A549 (cell line): Measurements from ENCODE around the gene UBE2G2. TPM values are rescaled to one million over a fixed set of nuclear protein-coding genes. Genes with fewer than 3 reads are reported as not detected.

Experiments
- ATAC-seq, 2 experiments: fragments of 200-7000 bp in 1 of 2; fragments of >200 bp in 1 of 2; cut with Nextera tagmentation in 1 of 2; cut with Tn5 transposase in 1 of 2; 3 replicates each; pipeline versions ENCODE4 v1.8.0 to v1.9.1; 2018 to 2020; ENCODE audit warnings: mild to moderate bottlenecking in 1 of 2, moderate library complexity in 1 of 2
- CTCF ChIA-PET: fragments of 300-600 bp; sonication (Branson Sonifier 250); formaldehyde crosslinking; extraction: SDS; loops from one replicate; lab custom pipeline; 2021; ENCODE audit warnings: antibody characterized with exemption, inconsistent platforms; lab: Yijun Ruan, JAX
- POLR2A ChIA-PET: fragments of 350-600 bp; formaldehyde crosslinking; extraction: SDS; loops from one replicate; lab custom pipeline; 2021; ENCODE audit warnings: antibody characterized with exemption, inconsistent platforms; lab: Yijun Ruan, JAX
- DNase-seq, 2 experiments: peaks; one replicate each; pipeline versions ENCODE4 v3.0.0 to v3.0.0-alpha.2; 2011 to 2016; ENCODE audit warnings: low read depth in 1 of 2, low spot score in 1 of 2
- FAIRE-seq: peaks from 2 replicates; lab custom pipeline; 2011; peaks lifted over from hg19 to GRCh38; lab: Jason Lieb, UNC
- H3K27ac ChIP-seq, 2 experiments: fragments of >200 bp; sonication (Bioruptor Twin); formaldehyde crosslinking; 3 replicates each; pipeline ENCODE4 v1.5.1; 2016 to 2017
- H3K4me1 ChIP-seq: fragments of >200 bp; sonication (Bioruptor Twin); formaldehyde crosslinking; 3 replicates; pipeline ENCODE4 v1.6.1; 2016
- H3K4me2 ChIP-seq: fragments of >200 bp; sonication (Bioruptor Twin); formaldehyde crosslinking; 3 replicates; pipeline ENCODE4 v1.6.1; 2016
- H3K4me3 ChIP-seq: fragments of >200 bp; sonication (Bioruptor Twin); formaldehyde crosslinking; 3 replicates; pipeline ENCODE4 v1.5.1; 2016
- H3K9me3 ChIP-seq: fragments of >200 bp; sonication (Bioruptor Twin); formaldehyde crosslinking; 3 replicates; pipeline ENCODE4 v1.6.1; 2016
- CBX2 ChIP-seq: fragments of 200-600 bp; sonication (generic); IDR thresholded peaks from 2 replicates; pipeline ENCODE4 v1.6.1; 2016; ENCODE audit warnings: low read depth, mild to moderate bottlenecking, borderline replicate concordance
- CHD2 ChIP-seq: fragments of 150-350 bp; IDR thresholded peaks from 2 replicates; pipeline ENCODE4 v1.6.1; 2014; ENCODE audit warnings: low read length; ENCODE audit not compliant: partially characterized antibody
- CHD4 ChIP-seq: fragments of 200-600 bp; sonication (generic); IDR thresholded peaks from 2 replicates; pipeline ENCODE4 v1.6.1; 2016; ENCODE audit warnings: antibody characterized with exemption, mild to moderate bottlenecking, borderline replicate concordance
- EHMT2 ChIP-seq: fragments of 200-600 bp; sonication (generic); IDR thresholded peaks from 2 replicates; pipeline ENCODE4 v1.6.1; 2016; ENCODE audit warnings: antibody characterized with exemption, low read depth, mild to moderate bottlenecking, moderate library complexity
- FOSB ChIP-seq: fragments of 250-450 bp; sonication (Bioruptor Pico); IDR thresholded peaks from 2 replicates; pipeline ENCODE4 v1.5.0; 2020; ENCODE audit warnings: mild to moderate bottlenecking, moderate library complexity
- GATA3 ChIP-seq: IDR thresholded peaks from 2 replicates; pipeline ENCODE4 v1.6.1; 2012; ENCODE audit warnings: borderline replicate concordance
- HDAC2 ChIP-seq: fragments of 200-600 bp; sonication (generic); IDR thresholded peaks from 2 replicates; pipeline ENCODE4 v1.6.1; 2016
- HEYL ChIP-seq: fragments of 250-450 bp; sonication (Bioruptor Pico); IDR thresholded peaks from 2 replicates; pipeline ENCODE4 v1.8.0; 2021; ENCODE audit warnings: mild to moderate bottlenecking, moderate library complexity
- HOXB5 ChIP-seq: fragments of 250-450 bp; sonication (Bioruptor Pico); IDR thresholded peaks from 2 replicates; pipeline ENCODE4 v1.5.0; 2020; ENCODE audit warnings: mild to moderate bottlenecking, moderate library complexity
- JUN ChIP-seq, 2 experiments: fragments of >200 bp; sonication (Bioruptor Twin); formaldehyde crosslinking; IDR thresholded peaks; 2 replicates in 1 of 2; 3 replicates in 1 of 2; pipeline ENCODE4 v1.6.1; 2016 to 2017
- KDM1A ChIP-seq: fragments of 200-600 bp; sonication (generic); IDR thresholded peaks from 2 replicates; pipeline ENCODE4 v1.6.1; 2016; ENCODE audit warnings: low read depth, mild to moderate bottlenecking
- KDM5A ChIP-seq: fragments of 200-600 bp; sonication (generic); IDR thresholded peaks from 2 replicates; pipeline ENCODE4 v1.6.1; 2016; ENCODE audit warnings: antibody characterized with exemption, mild to moderate bottlenecking
- MYC ChIP-seq: IDR thresholded peaks from 2 replicates; pipeline ENCODE4 v1.6.1; 2012; ENCODE audit warnings: mild to moderate bottlenecking, inconsistent platforms, low read length, improper control_type of control experiment, borderline replicate concordance
- POLR2AphosphoS2 ChIP-seq: conservative IDR thresholded peaks from 2 replicates; pipeline ENCODE4 v1.6.1; 2012; ENCODE audit warnings: low read length, improper control_type of control experiment, inconsistent platforms
- RAD21 ChIP-seq, 2 experiments: fragments of >200 bp in 1 of 2; sonication (Bioruptor Twin) in 1 of 2; formaldehyde crosslinking in 1 of 2; IDR thresholded peaks in 1 of 2; conservative IDR thresholded peaks in 1 of 2; 2 replicates in 1 of 2; 3 replicates in 1 of 2; pipeline ENCODE4 v1.6.1; 2012 to 2018; ENCODE audit warnings: inconsistent platforms in 1 of 2
- RARB ChIP-seq: fragments of 250-450 bp; sonication (Bioruptor Pico); IDR thresholded peaks from 2 replicates; pipeline ENCODE4 v1.8.0; 2021; ENCODE audit warnings: mild to moderate bottlenecking, moderate library complexity
- SMC3 ChIP-seq: fragments of >200 bp; sonication (Bioruptor Twin); formaldehyde crosslinking; IDR thresholded peaks from 3 replicates; pipeline ENCODE4 v1.6.1; 2018; ENCODE audit warnings: inconsistent platforms
- TFCP2L1 ChIP-seq: fragments of 250-450 bp; sonication (Bioruptor Pico); IDR thresholded peaks from 2 replicates; pipeline ENCODE4 v1.5.0; 2021; ENCODE audit warnings: mild to moderate bottlenecking
- ZC3H11A ChIP-seq: fragments of 450-650 bp; IDR thresholded peaks from 2 replicates; pipeline ENCODE4 v1.6.1; 2014; ENCODE audit warnings: antibody characterized with exemption, mild to moderate bottlenecking
- WGBS: methylation state at CpG from one replicate; pipeline ENCODE4 v1.1.6; 2017; ENCODE audit errors: missing lambda C conversion rate; 5-methylcytosine and 5-hydroxymethylcytosine counted together
- polyA plus RNA-seq, 4 experiments: library from polyadenylated mRNA; depleted of rRNA in 3 of 4; stranded (reverse); fragments of >200 nt; fragmentation: RNase III in 1 of 4; extraction: RNeasy Plus Mini Kit Qiagen cat#74134 plus additional on column Dnase treatment in 1 of 4; gene quantifications; 2 replicates in 3 of 4; 3 replicates in 1 of 4; pipeline ENCODE4 v1.2.3, GENCODE V29; 2011 to 2017
- TF ChIP-seq, protein P1 (sequence below): fragments of >200 bp; sonication (Bioruptor Twin); formaldehyde crosslinking; IDR thresholded peaks from 2 replicates; pipeline ENCODE4 v1.6.1; 2016
- TF ChIP-seq, protein P2 (sequence below): fragments of 150-350 bp; IDR thresholded peaks from 2 replicates; pipeline ENCODE4 v1.6.1; 2014; ENCODE audit warnings: low read depth, mild to moderate bottlenecking, low read length
- TF ChIP-seq, protein P3 (sequence below): IDR thresholded peaks from 2 replicates; pipeline ENCODE4 v1.6.1; 2012
- TF ChIP-seq, protein P4 (sequence below): fragments of >200 bp; sonication (Bioruptor Twin); formaldehyde crosslinking; IDR thresholded peaks from 3 replicates; pipeline ENCODE4 v1.5.1; 2016

The UBE2G2 gene
- polyA plus RNA-seq, 2 of the 4 experiments (the other 2 are of a cell fraction) = 56.9 to 68.2 TPM

DNA sequence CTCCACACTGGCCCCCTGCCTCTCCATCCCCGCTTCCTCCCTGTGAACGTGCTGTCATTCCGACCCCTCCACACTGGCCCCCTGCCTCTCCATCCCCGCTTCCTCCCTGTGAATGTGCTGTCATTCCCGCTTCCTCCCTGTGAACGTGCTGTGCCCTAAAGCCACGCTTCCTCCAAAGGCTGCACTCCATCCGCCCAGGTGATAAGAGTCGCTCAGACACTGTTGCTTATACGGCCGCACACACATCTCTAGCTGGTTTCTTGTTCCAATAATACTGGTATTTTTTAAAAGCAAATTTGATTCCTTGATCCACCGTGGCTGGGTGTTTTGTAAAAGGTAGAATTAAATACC is 51.0 kb downstream of the UBE2G2 start:
- CTCF ChIA-PET = interaction anchor here (1.6 kb wide), 1 partner anchor 8 kb away, joined by 5 read pairs; no protein-coding TSS in a partner anchor
- 66% methylated on average over 11 of the region's 12 CpGs for WGBS
- no peak overlapping the region for H3K4me2 ChIP-seq

GRCh38 chr21:44749759-44750674 is 51.6 kb downstream of the UBE2G2 start:
- no peak overlapping the region for H3K27ac ChIP-seq
- H3K9me3 ChIP-seq = no peaks in the 10 kb centered on the region
- ChIA-PET CTCF (interaction anchor here (0.6 to 1.2 kb wide), 2 partner anchors 11 to 163 kb away, joined by 3 read pairs; no protein-coding TSS in a partner anchor), POLR2A (no interaction called here)
- no peaks in the 10 kb centered on the region for H3K4me1 ChIP-seq
- 70% methylated on average over 13 of the region's 47 CpGs for WGBS
- ATAC-seq (no peak), FAIRE-seq (no peak), DNase-seq (no peak)
- H3K4me3 ChIP-seq = no peak overlapping the region
- TF ChIP-seq, protein P1, sequence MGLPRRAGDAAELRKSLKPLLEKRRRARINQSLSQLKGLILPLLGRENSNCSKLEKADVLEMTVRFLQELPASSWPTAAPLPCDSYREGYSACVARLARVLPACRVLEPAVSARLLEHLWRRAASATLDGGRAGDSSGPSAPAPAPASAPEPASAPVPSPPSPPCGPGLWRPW = no peak
- TF ChIP-seq MYC (no peak), HEYL (CRISPR knock-in tag) (no peak), KDM1A (no peak)
- TF ChIP-seq, protein P2, sequence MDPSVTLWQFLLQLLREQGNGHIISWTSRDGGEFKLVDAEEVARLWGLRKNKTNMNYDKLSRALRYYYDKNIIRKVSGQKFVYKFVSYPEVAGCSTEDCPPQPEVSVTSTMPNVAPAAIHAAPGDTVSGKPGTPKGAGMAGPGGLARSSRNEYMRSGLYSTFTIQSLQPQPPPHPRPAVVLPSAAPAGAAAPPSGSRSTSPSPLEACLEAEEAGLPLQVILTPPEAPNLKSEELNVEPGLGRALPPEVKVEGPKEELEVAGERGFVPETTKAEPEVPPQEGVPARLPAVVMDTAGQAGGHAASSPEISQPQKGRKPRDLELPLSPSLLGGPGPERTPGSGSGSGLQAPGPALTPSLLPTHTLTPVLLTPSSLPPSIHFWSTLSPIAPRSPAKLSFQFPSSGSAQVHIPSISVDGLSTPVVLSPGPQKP = no peak
- no peak overlapping the region for H3K4me2 ChIP-seq

More for the DNA sequence above, 51.0 kb downstream of the UBE2G2 start:
- POLR2A ChIA-PET = no interaction called here
- H3K27ac ChIP-seq = no peak overlapping the region
- H3K4me1 ChIP-seq = no peaks in the 10 kb centered on the region
- H3K9me3 ChIP-seq = no peaks in the 10 kb centered on the region
- FAIRE-seq = no peak
- ATAC-seq = no peak
- TF ChIP-seq CHD2 = no peak
- TF ChIP-seq ZC3H11A = no peak
- TF ChIP-seq, protein P3, sequence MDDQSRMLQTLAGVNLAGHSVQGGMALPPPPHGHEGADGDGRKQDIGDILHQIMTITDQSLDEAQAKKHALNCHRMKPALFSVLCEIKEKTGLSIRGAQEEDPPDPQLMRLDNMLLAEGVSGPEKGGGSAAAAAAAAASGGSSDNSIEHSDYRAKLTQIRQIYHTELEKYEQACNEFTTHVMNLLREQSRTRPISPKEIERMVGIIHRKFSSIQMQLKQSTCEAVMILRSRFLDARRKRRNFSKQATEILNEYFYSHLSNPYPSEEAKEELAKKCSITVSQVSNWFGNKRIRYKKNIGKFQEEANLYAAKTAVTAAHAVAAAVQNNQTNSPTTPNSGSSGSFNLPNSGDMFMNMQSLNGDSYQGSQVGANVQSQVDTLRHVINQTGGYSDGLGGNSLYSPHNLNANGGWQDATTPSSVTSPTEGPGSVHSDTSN = no peak
- no peak for DNase-seq
- H3K4me3 ChIP-seq = no peak overlapping the region

- no peaks in the 10 kb centered on the region for H3K9me3 ChIP-seq
- CTCF ChIA-PET = interaction anchor here (0.6 to 1.2 kb wide), 2 partner anchors 12 to 162 kb away, joined by 3 read pairs; no protein-coding TSS in a partner anchor
- H3K27ac ChIP-seq = no peak overlapping the region
- H3K4me3 ChIP-seq = no peak overlapping the region
- DNase-seq = no peak
- H3K4me1 ChIP-seq = no peaks in the 10 kb centered on the region
- no peak for ATAC-seq
- no peak for FAIRE-seq
- TF ChIP-seq KDM5A = no peak
- TF ChIP-seq GATA3 = no peak
- TF ChIP-seq EHMT2 = no peak
- TF ChIP-seq CHD4 = no peak
- no peak for TF ChIP-seq HOXB5
- TF ChIP-seq POLR2AphosphoS2 = no peak
- no peak for TF ChIP-seq JUN (IDR thresholded peaks at IDR 0.05)
- TF ChIP-seq, protein P2 = no peak
- no peak for TF ChIP-seq TFCP2L1 (CRISPR knock-in tag)
- TF ChIP-seq HDAC2 = no peak
- TF ChIP-seq CBX2 = no peak
- no peak for TF ChIP-seq RAD21 (conservative IDR thresholded peaks at IDR 0.05 in 1 of 2, IDR thresholded peaks at IDR 0.05 in 1 of 2)
- TF ChIP-seq FOSB (CRISPR knock-in tag) = no peak
- no peak for TF ChIP-seq SMC3
- no peak for TF ChIP-seq RARB
- TF ChIP-seq, protein P4, sequence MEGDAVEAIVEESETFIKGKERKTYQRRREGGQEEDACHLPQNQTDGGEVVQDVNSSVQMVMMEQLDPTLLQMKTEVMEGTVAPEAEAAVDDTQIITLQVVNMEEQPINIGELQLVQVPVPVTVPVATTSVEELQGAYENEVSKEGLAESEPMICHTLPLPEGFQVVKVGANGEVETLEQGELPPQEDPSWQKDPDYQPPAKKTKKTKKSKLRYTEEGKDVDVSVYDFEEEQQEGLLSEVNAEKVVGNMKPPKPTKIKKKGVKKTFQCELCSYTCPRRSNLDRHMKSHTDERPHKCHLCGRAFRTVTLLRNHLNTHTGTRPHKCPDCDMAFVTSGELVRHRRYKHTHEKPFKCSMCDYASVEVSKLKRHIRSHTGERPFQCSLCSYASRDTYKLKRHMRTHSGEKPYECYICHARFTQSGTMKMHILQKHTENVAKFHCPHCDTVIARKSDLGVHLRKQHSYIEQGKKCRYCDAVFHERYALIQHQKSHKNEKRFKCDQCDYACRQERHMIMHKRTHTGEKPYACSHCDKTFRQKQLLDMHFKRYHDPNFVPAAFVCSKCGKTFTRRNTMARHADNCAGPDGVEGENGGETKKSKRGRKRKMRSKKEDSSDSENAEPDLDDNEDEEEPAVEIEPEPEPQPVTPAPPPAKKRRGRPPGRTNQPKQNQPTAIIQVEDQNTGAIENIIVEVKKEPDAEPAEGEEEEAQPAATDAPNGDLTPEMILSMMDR = no peak
- no peak for TF ChIP-seq MYC
- WGBS = 61% methylated on average over 12 of the region's 26 CpGs
- H3K4me2 ChIP-seq = no peak overlapping the region
- POLR2A ChIA-PET = no interaction called here
Measured at GRCh38 chr21:44749116-44749758, 52.4 kb downstream of the UBE2G2 start.
